Activated CD8-positive, alpha-beta memory T cell treated with anti-CD3 and anti-CD28 coated beads for 36 hours (primary cell): Measurements from ENCODE around the gene RCAN2. TPM values are rescaled to one million over a fixed set of nuclear protein-coding genes. Genes with fewer than 3 reads are reported as not detected.

Source experiments
- CTCF ChIA-PET: fragments of 350-600 bp; sonication (Branson Sonifier 250); formaldehyde crosslinking; loops from one replicate; lab custom pipeline; 2021; ENCODE audit warnings: antibody characterized with exemption; lab: Charles Lee
- POLR2A ChIA-PET: fragments of 350-600 bp; sonication (Branson Sonifier 250); formaldehyde crosslinking; loops from one replicate; lab custom pipeline; 2021; ENCODE audit warnings: antibody characterized with exemption; lab: Charles Lee
- total RNA-seq, 2 experiments: library from RNA; stranded (reverse); gene quantifications; one replicate each; pipeline ENCODE4 v1.2.3, GENCODE V29; 2021

Gene RCAN2
- total RNA-seq, 2 experiments from 2014 or later, result 0.36 to 0.55 TPM

DNA sequence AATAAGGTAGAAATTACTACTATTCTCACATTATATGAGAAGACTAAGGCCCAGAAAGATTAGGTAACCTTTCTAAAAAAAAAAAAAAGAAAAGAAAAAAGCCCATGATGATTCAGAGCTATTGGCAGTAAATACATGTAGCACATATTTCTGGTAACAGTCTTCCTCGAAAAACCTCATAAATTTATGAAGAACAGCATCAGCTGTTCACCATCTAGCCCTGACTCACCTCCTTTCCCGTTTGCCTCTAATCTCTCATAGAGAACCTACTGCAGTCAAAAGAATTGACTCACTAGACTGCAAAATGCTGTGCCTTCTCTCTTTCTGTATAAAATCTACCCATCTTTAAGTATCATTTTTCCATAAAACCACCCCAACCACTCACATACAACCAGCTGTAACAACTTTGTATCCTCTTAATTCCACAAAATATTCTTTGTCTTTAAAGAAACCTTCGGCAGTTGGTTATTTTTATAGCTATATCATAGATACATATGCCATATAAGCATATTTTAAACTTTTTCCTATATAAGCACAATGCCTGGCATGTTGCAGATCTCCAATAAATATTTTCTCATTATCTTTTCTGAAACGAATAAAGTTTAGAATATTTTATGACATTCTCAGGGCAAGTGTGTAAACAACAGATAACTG, 167.8 kb downstream of the RCAN2 start:
- CTCF ChIA-PET, result interaction anchor here (0.7 kb wide), 1 partner anchor 307 kb away, joined by 3 read pairs; no protein-coding TSS in a partner anchor
- POLR2A ChIA-PET, result interaction anchor here (0.6 to 0.7 kb wide), 4 partner anchors 88 to 895 kb away, joined by 3 to 8 read pairs (median 4); partner anchors contain the start of gene ENPP4

DNA sequence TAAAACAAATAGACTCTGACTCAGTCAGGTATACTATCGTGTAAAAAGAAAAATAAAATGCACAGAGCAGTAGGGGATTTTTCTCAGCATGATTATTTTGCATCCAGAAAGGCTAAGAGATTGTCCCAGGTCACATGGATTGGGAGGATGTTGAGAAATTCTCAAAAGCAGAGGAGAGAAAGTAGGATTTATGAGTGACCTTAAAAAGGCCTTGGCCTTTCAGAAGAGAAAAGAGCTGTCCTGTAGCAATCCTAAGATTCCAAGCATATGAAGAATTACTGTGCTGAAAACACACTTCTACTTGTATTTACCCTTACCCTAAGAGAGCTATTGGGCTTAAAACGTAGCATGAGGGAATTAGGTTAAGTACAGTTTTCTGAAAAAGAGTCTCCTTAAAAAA, 170.7 kb downstream of the RCAN2 start:
- CTCF ChIA-PET, result no interaction called here

DNA sequence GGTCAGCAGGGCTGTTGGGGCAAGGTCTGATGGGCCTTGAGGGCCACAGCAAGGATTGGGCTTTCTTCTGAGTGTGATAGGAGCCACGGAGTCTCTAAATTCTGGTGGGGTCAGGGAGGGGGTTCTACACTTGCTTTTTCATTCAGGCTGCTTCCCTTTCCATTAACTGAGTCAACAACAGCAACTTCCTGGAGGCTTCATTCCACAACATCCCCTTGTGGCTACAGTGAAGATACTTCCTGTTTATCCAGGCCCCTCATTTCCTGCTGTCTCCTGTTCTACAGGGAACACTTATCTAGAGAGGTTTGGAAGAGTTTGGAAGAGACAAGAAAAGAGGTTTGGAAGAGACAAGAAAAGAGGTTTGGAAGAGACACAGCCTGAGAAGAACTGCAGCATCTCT, 175.7 kb downstream of the RCAN2 start:
- ChIA-PET POLR2A (no interaction called here), CTCF (no interaction called here)

More for the DNA sequence above, 170.7 kb downstream of the RCAN2 start:
- POLR2A ChIA-PET, result no interaction called here

DNA sequence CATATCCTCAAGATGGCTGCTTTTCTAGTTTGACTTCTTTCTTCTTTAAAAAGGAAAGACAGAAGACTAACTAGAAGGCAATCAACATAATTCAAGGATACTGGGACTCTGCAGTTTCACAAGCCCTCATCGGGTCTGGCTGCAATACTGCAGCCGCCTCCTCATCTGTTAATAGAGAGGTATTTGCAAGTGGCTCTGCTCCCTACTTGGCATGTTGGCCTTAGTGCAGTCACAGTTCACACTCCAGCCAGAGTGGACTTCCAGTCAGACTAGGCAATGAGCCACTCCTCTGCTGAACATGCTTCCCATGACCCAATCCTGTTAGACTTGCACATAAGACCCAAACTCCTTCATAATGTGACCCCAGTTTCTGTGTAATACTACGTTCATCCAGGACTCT, 178.6 kb downstream of the RCAN2 start:
- CTCF ChIA-PET, result no interaction called here
- POLR2A ChIA-PET, result no interaction called here

DNA sequence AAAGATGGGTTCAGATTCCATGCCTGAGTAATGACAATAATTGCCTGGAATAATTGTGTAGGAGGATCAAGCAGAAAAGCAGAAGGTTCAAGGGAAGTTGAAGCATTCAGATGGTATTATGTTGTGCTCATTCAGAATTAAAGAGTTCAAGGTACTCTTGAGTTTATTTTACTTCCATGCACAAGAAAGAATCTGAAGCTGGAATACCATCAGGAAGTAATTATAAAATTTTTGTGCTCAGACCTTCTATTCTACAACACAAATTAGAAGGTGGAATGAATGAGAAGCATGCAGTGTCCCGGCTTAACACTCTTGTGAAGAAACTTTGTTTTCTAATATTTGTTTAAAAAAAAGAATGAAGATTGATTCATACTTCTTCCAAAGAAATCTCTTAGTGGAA, 181.1 kb downstream of the RCAN2 start:
- POLR2A ChIA-PET, result no interaction called here
- CTCF ChIA-PET, result no interaction called here

DNA sequence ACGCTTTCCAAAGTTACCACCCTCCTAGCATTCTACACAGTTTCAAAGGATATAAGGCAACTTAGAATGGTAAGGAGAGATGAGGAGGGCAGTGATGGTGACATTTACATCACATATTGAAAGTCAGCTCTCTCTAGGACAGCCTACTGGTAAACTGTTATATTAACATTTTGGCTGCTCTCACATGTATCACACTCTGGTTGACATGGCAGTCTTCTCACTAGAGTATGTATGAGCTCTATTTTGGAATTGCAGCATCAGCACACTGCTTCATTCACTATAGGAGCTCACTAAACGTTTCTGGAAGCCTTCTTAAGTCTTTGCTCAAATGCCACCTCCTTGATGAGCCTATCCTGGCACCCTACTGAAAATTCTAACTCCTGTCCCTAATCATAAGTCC, 184.8 kb downstream of the RCAN2 start:
- ChIA-PET POLR2A (no interaction called here), CTCF (no interaction called here)

DNA sequence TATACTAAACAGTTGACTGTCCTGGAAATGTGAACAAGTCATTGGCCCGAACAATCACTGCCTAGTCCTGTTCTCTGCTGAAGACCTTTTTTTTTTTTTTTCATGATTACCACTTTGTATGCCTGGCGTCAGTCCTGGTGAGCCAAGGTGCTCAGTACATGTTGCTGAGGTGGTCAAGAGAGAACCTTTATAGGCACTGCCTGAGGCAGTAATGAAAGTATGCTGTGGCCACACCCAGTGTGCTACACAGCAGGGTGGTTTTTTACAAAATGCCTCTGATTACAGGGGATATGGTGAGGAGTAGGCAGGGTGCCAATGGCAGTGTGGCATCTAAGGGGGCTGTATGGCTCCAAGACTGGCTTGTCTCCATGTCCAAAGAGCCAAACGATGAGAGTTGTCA, 185.4 kb downstream of the RCAN2 start:
- ChIA-PET POLR2A (no interaction called here), CTCF (no interaction called here)

DNA sequence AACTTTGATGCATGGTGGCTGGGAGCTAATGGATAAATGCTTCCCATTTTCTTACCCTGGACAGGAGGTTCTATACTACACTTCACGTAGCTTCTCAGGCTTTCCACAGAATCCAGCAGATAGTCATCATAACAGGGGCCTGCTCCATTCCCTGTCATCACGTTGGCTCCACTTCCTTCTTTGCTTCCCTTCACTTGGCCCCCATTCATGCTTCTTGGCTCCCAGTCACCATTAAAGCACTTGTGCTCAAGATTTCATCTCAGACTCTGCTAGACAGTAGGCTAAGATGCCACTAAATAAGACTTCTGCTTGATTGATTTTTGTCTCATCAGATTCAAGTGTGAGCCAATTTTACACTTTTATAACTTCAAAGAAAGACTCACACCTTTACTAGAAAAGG, 186.0 kb downstream of the RCAN2 start:
- ChIA-PET POLR2A (no interaction called here), CTCF (no interaction called here)

DNA sequence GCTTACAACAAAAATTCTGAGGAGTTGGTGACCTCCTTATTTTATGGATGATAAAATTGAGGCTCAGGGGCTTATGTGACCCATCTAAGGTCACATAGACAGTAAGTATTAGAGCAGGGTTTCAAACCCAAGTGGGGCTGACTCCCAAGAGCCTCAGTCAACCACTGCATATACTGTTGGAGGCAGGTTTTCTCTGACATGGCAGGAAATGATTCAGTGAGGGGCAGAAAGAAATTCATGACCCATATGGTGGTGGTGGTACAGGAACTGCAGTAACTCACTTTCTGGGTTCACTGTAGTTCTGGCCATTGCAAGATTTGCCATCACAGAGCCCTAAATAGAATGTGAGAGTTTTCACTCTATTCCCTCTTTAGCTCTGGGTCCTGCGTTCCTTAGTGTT, 188.4 kb downstream of the RCAN2 start:
- POLR2A ChIA-PET, result no interaction called here
- CTCF ChIA-PET, result no interaction called here

DNA sequence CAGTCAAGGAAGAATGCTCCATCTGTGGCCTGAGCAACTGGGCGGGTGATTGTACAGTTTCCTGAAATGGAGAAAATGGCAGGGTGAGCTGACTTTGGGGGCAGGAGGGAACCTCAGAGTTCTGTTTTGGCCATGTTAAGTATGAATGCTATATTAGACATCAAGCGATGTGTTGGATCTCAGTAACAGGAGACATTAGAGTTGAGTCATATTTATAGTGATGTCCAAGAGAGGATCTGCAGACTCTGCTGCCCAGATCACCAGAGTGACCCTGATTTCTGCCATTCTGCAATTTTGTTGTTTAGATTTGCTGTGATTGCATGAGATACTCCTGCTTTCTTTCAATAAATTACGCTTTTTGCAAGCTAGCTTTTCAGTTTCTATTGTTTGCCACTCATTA, 189.1 kb downstream of the RCAN2 start:
- CTCF ChIA-PET, result no interaction called here

DNA sequence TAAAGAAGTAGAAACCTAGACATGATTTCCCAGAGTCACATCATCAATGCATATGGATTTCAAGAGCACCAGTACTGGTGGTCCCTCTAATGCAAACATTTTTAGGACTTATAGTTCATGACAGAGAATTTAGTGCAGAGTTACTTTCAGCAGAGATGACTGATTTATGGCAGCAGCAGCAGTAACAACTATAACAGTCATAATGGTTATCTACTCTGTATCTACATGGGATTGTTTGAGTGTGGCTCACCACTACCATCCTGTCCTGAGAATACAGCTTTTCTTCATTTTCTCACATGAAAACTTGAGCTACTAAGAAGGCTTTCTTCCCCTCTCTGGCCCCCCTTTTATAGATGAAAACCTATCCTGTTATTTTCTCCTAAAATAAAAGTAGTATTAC, 192.0 kb downstream of the RCAN2 start:
- CTCF ChIA-PET, result no interaction called here
- POLR2A ChIA-PET, result no interaction called here

More for the DNA sequence above, 189.1 kb downstream of the RCAN2 start:
- POLR2A ChIA-PET, result no interaction called here

DNA sequence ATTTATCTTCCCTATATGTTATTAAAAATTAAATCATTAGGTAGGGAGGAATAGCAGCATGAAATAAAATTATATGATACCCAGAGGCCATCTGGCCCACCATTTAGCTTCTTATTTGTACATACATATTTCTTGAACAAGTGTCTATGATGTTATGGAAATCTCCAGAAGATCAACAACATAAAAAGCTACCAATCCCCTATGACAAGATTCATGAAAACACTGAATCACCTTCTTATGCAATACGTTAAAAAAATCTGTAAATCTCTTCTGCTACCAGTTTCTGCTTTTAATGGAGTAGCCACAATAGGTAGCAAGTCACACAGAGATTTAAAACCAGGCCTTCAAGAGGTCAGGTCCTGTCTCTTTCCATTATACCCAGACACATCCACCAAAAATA, 194.7 kb downstream of the RCAN2 start:
- CTCF ChIA-PET, result no interaction called here
- POLR2A ChIA-PET, result no interaction called here

DNA sequence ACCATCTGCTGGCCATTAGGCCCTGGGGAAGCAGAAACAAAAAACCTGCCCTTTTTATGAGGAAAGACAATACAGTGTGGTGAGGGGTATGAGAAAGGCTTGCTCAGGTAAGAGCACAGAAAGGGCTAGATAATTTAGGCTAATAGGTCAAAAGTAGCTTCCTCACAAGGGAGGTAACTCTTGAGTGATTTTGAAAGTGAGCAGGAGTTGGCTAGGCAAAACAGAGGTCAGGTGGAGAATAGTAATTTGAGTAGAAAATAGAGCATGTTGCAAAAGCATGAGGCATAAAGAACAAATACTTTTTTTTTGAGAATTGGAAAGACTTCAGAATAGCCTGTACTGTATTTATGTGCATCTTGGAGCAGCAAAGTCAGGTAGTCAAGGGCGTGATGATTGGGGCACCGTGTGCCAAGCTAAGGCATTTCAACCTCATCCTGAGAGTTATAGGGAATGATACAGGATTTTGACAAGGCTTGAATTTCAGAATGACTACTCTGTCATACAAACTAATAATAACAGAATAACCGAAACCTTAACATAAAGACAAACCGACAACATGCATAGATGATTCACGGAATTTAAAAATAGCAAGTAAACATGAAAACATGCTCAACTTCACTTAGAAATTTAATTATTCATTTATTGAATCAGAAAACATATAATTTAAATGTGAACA, 197.5 kb downstream of the RCAN2 start:
- ChIA-PET POLR2A (no interaction called here), CTCF (no interaction called here)

DNA sequence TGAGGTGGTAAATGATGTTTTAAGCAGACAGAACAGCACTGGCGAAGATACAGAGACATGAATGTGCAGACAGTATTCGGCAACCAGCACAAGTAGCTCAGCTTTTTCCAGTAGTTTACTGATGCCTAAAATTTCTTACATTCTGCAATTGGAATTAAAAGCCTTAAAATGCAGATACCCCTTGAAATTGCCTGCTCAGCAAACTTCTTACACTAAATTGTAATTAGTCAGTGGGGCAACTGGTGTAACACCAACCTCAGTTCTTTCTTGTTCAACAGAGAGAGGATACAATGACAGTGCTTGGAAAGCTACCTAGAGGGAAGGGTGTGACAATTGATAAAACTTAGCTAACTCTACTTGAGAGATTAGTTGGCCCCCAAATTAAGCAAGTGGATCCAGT, 199.4 kb downstream of the RCAN2 start:
- ChIA-PET POLR2A (no interaction called here), CTCF (no interaction called here)

DNA sequence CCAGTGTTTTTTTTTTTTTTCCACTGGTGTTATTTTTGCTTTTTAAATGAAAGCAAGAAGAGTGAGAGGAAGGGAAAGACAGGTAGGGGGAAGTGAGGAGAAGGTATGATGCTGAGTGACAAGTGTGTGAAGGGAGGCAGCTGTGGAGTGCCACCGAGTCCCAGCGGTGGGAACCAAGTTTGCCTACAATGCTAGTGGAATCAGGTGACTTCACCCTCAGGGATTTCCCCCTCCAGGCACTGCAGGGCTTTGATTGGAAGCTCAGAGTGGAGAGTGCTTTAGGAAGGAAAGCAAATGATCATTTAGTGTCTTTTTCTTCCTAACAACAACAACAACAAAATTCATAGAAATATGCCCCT, 200.0 kb downstream of the RCAN2 start:
- CTCF ChIA-PET, result no interaction called here
- POLR2A ChIA-PET, result no interaction called here

DNA sequence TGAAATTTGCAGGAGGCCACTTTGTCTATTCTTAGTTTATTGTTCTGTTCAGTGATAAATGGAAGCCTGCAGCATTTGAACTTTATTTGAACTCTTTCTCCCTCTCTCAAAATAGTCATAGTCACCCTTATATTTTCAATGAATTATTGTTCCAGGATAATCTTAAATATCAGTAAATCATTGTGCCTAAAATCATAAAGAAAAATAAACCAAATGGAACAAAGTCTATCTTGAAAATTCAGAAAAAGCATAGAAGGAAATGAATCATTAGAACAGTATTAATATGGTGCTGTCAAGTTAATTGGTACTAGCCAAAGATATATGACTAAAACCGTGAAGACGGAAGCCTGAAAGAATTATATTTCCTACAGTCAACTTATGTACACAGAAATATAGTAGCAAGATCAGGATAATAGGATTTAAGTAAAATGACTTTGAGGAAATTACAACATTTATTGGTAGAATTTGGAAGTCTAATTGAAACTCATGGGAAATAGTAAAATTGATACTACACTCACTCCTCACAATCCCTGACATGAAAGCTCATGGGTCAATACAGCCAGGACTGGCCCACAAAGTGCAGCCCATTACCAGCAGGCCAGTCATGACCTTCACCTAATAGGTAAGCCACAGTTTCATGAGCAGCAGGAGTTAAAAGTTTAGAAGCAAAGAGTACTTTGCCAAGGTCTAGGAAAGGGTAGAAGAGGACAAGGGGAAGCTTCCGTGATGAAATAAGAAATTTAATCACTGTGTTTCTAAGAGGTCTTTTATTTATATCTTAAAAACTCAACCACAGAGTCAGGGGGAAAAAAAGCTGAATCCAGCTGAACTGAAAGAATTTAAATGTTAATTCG, 200.6 kb downstream of the RCAN2 start:
- ChIA-PET POLR2A (no interaction called here), CTCF (no interaction called here)

DNA sequence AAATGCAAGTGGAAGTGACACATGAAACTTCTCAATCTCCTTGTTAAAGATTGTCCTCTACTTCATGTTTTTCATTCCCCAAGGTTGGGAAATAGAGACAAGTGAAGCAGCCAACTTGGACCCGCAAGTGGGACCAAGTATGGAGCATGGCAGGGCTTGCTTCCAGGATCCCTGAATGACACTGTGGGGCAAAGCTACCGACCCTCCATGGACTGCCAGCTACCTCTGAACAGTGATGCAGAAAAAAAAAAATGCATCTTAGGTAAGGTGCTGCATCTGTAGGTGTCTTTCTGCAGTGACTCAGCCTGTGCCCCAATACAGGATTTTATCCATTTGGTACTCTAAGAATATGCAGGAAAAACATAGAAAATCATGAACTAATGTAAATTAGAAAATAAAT, 201.4 kb downstream of the RCAN2 start:
- ChIA-PET POLR2A (no interaction called here), CTCF (no interaction called here)

DNA sequence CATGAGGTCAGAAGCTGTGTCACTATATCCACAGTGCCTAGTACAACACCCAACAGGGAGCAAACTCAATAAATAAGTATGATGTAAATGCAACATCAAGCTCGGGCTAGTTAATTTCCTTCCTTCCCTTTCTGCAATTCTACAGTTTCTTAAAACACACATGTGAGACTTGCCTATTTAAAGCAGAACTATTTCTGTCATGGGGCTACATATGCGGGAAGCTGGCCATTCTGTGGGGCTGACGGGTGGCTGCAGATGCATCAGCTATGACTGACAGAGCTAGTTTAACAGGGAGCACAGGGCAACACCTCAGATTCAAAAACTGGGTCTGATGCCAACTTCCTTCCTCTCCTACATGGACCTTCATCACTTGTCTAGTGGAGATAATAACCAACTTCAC, 202.4 kb downstream of the RCAN2 start:
- ChIA-PET CTCF (no interaction called here), POLR2A (interaction anchor here (0.6 kb wide), 1 partner anchor 459 kb away, joined by 3 read pairs; no protein-coding TSS in a partner anchor)

DNA sequence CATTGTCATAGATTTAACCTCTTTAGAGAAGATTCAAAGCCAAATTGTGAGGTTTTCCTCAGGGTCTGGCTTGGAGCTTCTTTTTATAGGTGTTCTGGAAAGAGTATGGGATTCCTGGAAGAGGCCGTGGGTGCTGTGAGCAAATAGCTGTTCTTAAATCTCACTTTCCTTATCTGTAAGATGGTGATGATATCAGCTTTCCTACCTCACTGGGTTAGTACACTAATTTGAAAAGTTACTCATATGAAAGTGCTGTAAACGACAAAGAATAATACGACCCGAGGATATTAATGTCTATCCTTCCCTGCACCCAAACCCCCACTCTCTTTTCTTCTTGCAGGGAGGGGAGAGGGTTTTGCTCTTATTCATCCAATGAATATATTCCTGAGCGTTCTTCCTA, 203.6 kb downstream of the RCAN2 start:
- CTCF ChIA-PET, result no interaction called here
- POLR2A ChIA-PET, result no interaction called here

DNA sequence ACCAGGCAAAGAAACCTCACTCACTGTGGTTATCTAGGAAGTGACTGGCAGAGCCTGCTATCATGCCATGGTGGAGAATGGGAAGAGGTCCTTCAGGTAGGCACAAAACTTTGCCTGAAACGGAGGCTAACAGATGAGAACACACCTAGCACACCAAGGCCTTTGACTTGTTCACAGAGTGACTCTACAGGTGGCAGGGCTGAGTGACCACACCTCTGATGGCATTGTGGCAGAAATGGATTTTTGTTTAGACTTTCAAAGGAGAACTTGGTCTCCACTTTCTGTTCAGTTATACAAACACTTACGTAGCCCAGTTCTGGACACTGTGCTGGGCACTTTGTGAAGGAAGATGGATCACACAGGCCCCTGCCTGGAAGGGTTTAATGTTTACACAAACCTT, 204.2 kb downstream of the RCAN2 start:
- ChIA-PET POLR2A (no interaction called here), CTCF (no interaction called here)

DNA sequence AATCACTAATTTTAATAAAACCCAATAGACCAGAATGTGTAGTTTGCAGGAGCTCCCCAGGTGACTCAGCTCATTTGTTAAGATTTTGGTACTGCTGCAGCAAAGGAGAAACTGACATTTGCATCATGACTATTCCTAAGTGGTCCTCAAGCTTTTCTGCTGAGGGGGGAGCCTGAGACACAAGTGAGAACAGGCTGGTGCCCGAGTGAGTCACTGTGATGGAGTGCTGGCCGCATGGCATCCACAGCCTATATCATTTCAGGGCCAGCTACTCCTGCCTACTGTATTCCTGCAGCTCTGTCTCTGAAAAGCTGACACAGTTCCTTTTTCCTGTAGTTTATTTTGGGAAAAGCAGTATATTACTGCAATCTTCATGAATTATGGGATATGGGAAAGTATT, 206.8 kb downstream of the RCAN2 start:
- ChIA-PET POLR2A (no interaction called here), CTCF (no interaction called here)
